ENCODE measurements around the gene STRIP1.

Gene STRIP1, protein sequence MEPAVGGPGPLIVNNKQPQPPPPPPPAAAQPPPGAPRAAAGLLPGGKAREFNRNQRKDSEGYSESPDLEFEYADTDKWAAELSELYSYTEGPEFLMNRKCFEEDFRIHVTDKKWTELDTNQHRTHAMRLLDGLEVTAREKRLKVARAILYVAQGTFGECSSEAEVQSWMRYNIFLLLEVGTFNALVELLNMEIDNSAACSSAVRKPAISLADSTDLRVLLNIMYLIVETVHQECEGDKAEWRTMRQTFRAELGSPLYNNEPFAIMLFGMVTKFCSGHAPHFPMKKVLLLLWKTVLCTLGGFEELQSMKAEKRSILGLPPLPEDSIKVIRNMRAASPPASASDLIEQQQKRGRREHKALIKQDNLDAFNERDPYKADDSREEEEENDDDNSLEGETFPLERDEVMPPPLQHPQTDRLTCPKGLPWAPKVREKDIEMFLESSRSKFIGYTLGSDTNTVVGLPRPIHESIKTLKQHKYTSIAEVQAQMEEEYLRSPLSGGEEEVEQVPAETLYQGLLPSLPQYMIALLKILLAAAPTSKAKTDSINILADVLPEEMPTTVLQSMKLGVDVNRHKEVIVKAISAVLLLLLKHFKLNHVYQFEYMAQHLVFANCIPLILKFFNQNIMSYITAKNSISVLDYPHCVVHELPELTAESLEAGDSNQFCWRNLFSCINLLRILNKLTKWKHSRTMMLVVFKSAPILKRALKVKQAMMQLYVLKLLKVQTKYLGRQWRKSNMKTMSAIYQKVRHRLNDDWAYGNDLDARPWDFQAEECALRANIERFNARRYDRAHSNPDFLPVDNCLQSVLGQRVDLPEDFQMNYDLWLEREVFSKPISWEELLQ

DNA sequence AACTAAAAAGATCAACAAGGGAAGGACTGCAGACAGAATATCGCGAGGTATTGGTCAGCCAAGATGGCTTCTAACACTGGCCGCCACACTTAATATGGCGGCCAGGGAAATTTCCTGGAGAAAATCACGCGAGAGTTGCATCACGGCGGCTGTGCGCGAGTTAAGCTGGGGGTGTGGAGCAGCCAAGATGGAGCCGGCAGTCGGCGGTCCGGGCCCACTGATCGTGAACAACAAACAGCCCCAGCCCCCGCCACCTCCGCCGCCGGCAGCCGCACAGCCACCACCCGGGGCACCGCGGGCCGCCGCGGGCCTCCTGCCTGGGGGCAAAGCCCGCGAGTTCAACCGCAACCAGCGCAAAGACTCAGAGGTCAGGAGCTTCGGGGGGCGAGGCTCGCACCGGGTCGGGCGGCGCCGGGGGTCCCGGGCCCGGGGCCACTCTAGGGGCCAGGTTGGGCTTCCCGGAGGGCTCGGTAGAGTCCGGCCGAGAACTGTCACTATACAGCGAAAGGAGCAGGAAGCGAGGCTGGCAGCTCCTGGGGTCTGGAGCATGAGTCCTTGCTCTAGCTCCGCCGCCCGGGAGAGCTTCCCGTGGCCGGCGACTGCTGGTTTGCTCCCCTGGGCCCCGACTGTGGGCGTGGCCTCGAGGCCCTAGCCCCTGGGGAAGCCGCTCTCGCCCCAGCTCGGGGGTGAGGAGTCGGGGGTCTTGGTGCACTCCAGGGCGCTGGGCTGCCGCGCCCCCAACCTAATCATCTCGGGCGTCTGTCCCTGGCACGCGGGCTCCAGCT is at the start of gene STRIP1:
Gene STRIP1, plus strand, starts transcription at position 174 of the 785 bp plus-strand sequence. Its CDS starts 14 bp downstream, at position 188.
- DNase-seq = peak; percentile 93

GRCh38 chr1:109985247-109986053 is 49.0 kb upstream of the STRIP1 start:
- DNase-seq = no peak

- no peak for DNase-seq
Observed at GRCh38 chr1:109986054-109986444, 48.4 kb upstream of the STRIP1 start.

DNA sequence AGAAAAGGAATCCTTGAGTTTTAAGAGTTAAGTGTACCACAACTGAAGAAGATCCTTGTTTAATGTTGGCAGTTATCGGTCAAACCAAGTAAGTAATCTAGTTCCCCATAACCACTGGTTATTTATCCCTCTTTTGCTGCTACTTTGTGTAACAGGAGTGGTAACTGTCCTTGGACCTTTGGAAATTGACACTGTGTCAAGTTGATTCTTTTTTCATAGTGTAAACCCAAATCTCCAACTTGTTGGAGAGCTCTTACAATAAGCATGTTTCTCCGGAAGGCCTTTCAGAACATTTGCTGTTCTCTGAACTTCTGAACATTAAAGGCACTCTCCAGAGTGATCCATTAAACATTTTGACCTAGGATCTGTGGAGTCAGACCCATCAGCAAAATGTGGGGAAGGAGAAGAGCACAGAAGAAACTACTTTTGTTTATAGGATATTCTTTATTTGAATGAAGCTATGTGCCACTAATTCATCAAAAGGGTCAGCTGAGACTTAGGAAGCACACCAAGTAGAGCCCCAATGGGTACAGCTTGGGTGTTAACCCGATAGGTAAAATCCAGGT is 46.0 kb upstream of the STRIP1 start:
- DNase-seq = no peak

GRCh38 chr1:109989506-109990301 is 44.7 kb upstream of the STRIP1 start:
- no peak for DNase-seq

GRCh38 chr1:109990302-109990653 is 44.1 kb upstream of the STRIP1 start:
- no peak for DNase-seq

DNA sequence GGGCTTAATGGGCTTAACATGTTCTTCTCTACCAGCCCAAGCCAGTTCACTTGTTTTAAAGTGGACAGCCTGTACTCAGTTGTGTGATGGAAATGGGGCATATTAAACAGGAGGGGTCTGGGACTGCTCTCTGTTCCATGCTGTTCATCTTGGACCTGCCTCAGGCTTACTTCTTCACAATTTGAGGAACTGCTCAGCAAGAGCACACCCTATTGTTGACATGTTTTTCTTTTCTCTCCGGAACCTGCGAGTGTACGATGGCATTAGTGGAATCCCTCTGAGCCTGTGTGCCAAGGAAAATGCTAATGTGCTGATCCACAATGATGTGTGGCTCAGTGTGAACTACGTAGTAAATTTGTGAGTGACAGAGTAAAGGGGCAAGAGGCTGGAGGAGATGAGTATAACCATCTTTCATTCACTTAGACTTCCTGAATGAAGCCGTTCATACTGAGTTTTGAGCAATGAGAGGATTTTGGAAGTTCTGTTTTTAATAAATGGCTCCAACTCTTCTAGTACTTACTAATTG is 43.0 kb upstream of the STRIP1 start:
- no peak for DNase-seq

DNA sequence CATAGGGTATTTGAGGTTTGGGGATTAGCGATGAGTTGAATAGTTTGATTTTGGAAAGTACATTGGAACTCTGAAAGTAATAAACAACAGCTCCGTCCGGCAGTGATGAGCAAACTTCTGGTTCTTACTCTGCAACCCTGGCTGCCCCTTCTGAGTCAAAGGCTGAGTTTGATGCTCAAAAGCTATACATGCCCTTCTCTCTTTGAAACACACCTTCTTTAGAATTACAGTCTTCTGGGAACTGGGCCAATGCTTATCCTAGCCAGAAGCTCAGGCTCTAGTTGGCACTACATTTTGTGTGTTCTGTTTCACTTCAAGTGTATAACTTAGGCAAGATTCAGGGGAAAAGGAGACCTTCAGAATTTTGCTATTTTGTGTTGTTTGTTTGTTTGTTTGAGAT is 40.5 kb upstream of the STRIP1 start:
- DNase-seq = no peak

DNA sequence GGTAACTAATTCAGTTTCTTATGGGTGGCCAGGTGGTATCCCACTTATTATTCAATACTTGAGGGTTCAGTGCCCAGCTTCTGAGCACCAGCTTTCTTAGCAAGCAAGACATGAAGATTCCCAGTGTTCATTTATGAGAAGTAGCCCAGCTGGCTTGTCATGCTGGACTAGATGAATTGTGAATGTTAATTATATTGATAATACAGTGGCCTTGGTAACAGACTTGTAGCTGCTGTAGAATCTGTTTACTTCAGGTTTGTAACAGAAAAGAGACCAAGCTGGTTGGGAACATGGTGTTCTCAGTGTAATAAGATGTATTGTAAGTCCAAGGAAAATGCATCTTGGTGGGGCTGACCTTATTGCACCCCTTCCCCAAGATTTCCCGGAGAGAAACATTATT is 39.8 kb upstream of the STRIP1 start:
- no peak for DNase-seq

DNA sequence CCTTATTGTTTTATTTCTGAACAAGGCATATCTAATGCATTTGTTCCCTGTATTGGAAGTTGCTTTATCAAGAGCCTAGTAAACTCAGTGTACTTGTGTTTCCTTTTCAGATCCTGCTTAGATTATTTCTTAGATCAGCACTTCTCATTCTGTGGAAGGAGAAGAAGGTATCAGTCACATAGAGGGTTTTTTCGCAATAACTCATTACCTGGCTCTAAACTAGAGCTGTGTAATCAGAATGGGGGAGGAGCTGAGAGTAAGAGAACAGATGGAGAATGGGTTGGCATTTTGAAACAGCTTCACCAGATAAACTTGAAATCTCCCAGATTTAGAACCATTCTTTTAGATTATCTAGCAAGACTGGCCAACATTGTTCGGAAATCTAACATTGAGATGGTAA is 38.9 kb upstream of the STRIP1 start:
- DNase-seq = no peak

DNA sequence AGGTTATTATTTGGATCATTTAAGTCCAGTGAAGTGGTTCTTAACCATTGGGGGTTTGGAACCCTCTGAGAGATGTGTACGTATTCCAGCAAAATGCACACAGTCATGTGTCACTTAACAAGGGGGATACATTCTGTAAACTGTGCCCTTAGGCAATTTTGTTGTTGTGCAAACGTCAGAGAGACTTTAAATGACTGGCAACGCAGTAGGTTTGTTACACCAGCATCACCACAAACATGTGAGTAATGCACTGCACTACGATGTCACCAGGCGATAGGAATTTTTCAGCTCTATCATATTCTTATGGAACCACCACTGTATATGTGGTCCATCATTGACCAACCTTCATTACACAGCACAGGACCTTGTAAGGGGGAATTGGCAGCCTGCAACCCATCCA is 37.9 kb upstream of the STRIP1 start:
- DNase-seq = no peak

DNA sequence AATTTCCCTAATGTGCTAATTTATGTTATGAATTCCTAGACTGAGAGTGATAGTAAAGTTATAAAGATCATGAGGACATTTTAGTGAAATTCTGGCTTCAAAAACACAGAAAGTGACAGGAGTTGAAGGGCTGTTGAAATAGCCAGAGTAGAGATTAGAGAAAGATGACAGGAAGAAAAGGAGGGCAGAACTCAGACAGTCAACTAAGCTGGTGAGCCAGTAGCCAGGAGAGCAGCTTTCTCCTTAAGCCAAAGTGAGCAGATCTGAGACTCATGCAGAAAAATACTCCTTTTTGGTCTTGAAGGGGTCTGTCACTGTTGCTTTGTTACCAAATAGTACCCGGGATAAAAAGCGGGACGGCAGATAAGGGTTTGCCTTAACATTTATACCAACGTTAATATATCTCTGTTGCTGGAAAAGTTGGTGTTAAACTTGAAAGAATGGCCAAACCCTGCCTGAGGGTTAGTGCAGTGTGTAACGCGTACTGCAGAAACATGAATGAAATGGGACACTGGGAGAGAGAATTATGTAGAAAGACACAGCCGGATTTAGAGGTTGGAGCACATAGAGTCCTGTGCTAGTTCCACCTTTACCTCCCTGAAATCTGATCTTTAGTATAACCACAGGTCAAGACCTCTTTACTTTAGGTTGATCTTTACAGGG is 37.1 kb upstream of the STRIP1 start:
- DNase-seq = no peak

- DNase-seq = no peak
Observed at GRCh38 chr1:109997867-109998229, 36.6 kb upstream of the STRIP1 start.

- no peak for DNase-seq
Observed at GRCh38 chr1:110002695-110003094, 31.7 kb upstream of the STRIP1 start.

DNA sequence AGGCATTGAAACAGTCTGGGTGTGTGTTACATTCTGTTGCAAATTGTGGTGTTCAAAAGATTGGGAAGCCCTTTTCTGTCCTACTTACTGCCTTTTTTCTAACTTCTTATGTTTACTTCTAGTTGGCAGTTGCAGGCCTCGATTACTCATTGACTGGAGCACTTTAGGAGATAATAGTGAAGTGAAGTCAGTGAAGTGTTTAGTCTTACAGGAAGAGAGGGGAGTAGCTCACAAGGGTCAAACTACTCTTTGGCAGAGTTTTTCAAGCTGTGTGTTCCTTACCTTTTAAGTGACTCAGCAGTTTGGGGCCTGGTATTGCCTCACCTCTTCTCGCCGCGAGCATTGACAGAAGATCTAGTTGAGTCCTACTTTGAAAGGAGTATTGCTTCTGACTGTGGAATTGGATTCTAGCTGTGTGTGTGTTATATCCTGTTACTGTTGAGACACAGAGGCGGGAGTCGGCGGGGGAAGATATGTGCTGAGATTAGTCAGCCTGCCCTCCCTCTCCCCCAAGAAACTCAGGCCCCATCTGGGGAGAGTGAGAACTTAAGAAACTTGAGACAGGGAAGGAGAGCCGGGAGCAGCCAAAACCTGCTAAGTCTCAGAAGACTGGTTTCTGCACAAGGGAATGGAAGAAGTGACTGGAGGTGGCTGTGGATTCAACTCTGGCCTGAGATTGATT is 30.5 kb upstream of the STRIP1 start:
- no peak for DNase-seq

DNA sequence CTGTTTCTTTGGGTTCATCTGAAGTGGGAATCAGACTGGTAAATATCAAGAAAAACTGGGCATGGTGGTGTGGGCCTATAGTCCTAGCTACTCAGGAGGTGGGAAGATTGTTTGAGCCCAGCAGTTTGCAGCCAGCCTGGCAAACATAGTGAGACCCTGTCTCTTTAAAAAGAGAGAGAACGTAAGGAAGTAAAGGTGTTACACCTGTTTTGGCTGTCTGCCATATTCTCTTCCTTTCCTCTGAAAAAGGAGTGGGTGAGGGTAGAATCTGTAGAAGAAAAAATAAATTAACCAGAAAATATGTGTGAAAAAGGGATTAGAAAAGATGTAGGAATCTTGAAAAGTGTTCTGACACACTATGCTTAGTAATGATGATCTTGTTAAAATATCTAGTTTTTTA is 29.8 kb upstream of the STRIP1 start:
- DNase-seq = no peak

DNA sequence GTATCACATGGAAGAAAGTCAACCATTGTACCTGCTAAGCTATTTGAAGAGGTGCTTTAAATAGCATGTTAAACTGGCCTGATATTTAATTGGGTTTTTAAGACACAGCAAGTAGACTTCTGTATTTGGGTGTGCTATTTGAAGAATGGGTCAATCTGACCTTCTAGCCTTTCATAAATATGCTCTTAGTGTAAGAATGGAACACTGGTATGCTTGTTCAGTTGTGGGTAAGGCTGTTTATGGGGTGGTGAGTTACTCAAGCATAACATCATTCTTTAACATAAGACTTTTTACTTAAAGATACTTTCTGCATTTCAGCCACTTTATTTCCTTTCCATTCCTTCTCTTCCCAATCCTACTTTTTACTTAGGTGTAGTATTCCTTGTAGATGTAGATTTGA is 28.5 kb upstream of the STRIP1 start:
- DNase-seq = no peak

GRCh38 chr1:110006516-110006915 is 27.9 kb upstream of the STRIP1 start:
- no peak for DNase-seq

GRCh38 chr1:110007046-110007830 is 27.2 kb upstream of the STRIP1 start:
- DNase-seq = no peak

Data from activated CD8-positive, alpha-beta memory T cell treated with anti-CD3 and anti-CD28 coated beads, Interleukin-2, amount 50 U/mL, for 48 hours (primary cell).